ENCODE results near the gene NDFIP2.

DNA sequence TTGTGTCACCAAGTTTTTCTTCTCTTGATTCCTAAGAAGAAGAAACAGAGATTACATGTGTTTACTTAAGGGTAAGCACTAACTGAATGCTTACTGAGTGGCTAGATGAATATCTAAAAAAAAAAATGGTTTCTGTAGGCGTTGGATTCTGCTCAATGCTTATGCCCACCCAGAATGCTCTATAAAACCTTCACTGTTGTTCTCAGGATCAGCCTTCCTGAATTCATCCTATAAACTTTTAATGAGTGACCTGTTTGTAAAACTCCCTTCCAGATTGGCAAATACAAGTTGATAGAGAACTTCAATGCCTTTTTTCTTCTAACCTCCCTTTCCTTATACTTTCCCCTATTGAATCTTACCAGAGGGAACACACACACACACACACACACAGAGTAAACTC is 90.2 kb downstream of the NDFIP2 start:
- no peak for TF ChIP-seq ZFP3 (CRISPR knock-in tag; IDR thresholded peaks at IDR 0.05)
- TF ChIP-seq, protein P1, sequence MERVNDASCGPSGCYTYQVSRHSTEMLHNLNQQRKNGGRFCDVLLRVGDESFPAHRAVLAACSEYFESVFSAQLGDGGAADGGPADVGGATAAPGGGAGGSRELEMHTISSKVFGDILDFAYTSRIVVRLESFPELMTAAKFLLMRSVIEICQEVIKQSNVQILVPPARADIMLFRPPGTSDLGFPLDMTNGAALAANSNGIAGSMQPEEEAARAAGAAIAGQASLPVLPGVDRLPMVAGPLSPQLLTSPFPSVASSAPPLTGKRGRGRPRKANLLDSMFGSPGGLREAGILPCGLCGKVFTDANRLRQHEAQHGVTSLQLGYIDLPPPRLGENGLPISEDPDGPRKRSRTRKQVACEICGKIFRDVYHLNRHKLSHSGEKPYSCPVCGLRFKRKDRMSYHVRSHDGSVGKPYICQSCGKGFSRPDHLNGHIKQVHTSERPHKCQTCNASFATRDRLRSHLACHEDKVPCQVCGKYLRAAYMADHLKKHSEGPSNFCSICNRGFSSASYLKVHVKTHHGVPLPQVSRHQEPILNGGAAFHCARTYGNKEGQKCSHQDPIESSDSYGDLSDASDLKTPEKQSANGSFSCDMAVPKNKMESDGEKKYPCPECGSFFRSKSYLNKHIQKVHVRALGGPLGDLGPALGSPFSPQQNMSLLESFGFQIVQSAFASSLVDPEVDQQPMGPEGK (CRISPR knock-in tag; IDR thresholded peaks at IDR 0.05; ENCODE audit: borderline replicate concordance), result no peak
- TF ChIP-seq ESRRG (CRISPR knock-in tag; IDR thresholded peaks at IDR 0.05), result no peak
- TF ChIP-seq, protein P2, sequence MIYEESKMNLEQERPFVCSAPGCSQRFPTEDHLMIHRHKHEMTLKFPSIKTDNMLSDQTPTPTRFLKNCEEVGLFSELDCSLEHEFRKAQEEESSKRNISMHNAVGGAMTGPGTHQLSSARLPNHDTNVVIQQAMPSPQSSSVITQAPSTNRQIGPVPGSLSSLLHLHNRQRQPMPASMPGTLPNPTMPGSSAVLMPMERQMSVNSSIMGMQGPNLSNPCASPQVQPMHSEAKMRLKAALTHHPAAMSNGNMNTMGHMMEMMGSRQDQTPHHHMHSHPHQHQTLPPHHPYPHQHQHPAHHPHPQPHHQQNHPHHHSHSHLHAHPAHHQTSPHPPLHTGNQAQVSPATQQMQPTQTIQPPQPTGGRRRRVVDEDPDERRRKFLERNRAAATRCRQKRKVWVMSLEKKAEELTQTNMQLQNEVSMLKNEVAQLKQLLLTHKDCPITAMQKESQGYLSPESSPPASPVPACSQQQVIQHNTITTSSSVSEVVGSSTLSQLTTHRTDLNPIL (CRISPR knock-in tag; IDR thresholded peaks at IDR 0.05; ENCODE audit: low read depth), result no peak
- no peak for TF ChIP-seq ZNF8 (CRISPR knock-in tag; IDR thresholded peaks at IDR 0.05)
- no peak for TF ChIP-seq RARB (CRISPR knock-in tag; IDR thresholded peaks at IDR 0.05)
- no peak for TF ChIP-seq PPARA (CRISPR knock-in tag; IDR thresholded peaks at IDR 0.05; ENCODE audit: borderline replicate concordance)
- no peak for TF ChIP-seq ZFP30 (CRISPR knock-in tag; IDR thresholded peaks at IDR 0.05)
- TF ChIP-seq CSDC2 (CRISPR knock-in tag; IDR thresholded peaks at IDR 0.05), result no peak
- no peak for TF ChIP-seq ZNF70 (CRISPR knock-in tag; IDR thresholded peaks at IDR 0.05)
- TF ChIP-seq TOX (CRISPR knock-in tag; IDR thresholded peaks at IDR 0.05; ENCODE audit: borderline replicate concordance), result no peak
- no peak for TF ChIP-seq GLIS3 (CRISPR knock-in tag; IDR thresholded peaks at IDR 0.05)
